Smooth muscle cell (in vitro differentiated cells): ENCODE results near the gene PDGFRA. TPM values are rescaled to one million over a fixed set of nuclear protein-coding genes. Genes with fewer than 3 reads are reported as not detected.
A peak's percentile ranks its signal among the peaks of the same experiment; 100 is the strongest.

Experiments used
- DNase-seq: peaks from one replicate; lab custom pipeline; 2025; ENCODE audit not compliant: unreplicated experiment; lab: John Stamatoyannopoulos, UW
- H2AFZ ChIP-seq: fragments of 200-600 bp; sonication (generic); 2 replicates; pipeline ENCODE4 v1.6.0; 2016; ENCODE audit warnings: antibody characterized with exemption, low read depth, mild to moderate bottlenecking
- H3F3A ChIP-seq: fragments of 200-600 bp; sonication (generic); 2 replicates; pipeline ENCODE4 v1.6.0; 2017; ENCODE audit warnings: antibody characterized with exemption, low read depth
- H3K27ac ChIP-seq: fragments of 200-600 bp; sonication (generic); 2 replicates; pipeline ENCODE4 v1.5.1; 2016; ENCODE audit warnings: low read depth, mild to moderate bottlenecking
- H3K27me3 ChIP-seq: fragments of 200-600 bp; sonication (generic); 2 replicates; pipeline ENCODE4 v1.6.1; 2016; ENCODE audit warnings: low read depth, mild to moderate bottlenecking
- H3K36me3 ChIP-seq: fragments of 200-600 bp; sonication (generic); 2 replicates; pipeline ENCODE4 v1.5.1; 2016; ENCODE audit warnings: low read depth
- H3K4me1 ChIP-seq: fragments of 200-600 bp; sonication (generic); 2 replicates; pipeline ENCODE4 v1.5.1; 2016; ENCODE audit warnings: low read depth
- H3K4me2 ChIP-seq: fragments of 200-600 bp; sonication (generic); 2 replicates; pipeline ENCODE4 v1.6.0; 2016; ENCODE audit warnings: mild to moderate bottlenecking
- H3K4me3 ChIP-seq: fragments of 200-600 bp; sonication (generic); 2 replicates; pipeline ENCODE4 v1.5.1; 2016; ENCODE audit warnings: mild to moderate bottlenecking
- H3K79me2 ChIP-seq: fragments of 200-600 bp; sonication (generic); 2 replicates; pipeline ENCODE4 v1.6.0; 2016; ENCODE audit warnings: low read depth, mild to moderate bottlenecking
- H3K9ac ChIP-seq: fragments of 200-600 bp; sonication (generic); 2 replicates; pipeline ENCODE4 v1.6.0; 2016; ENCODE audit warnings: low read depth
- H3K9me3 ChIP-seq: fragments of 200-600 bp; sonication (generic); replicated peaks from 2 replicates; pipeline ENCODE4 v1.5.1; 2016; ENCODE audit warnings: low read depth
- H4K20me1 ChIP-seq: fragments of 200-600 bp; sonication (generic); 2 replicates; pipeline ENCODE4 v1.6.0; 2016; ENCODE audit warnings: low read depth
- CTCF ChIP-seq: fragments of 200-600 bp; sonication (generic); IDR thresholded peaks from 2 replicates; pipeline ENCODE4 v1.5.1; 2017; ENCODE audit warnings: borderline replicate concordance, mild to moderate bottlenecking, antibody characterized with exemption; ENCODE audit not compliant: insufficient read depth, poor library complexity, severe bottlenecking
- WGBS: methylation state at CpG from one replicate; pipeline ENCODE4 v1.1.7; 2016; ENCODE audit warnings: low lambda C conversion rate; 5-methylcytosine and 5-hydroxymethylcytosine counted together
- polyA plus RNA-seq: library from polyadenylated mRNA; unstranded; fragments of >200 nt; fragmentation: Nextera tagmentation; extraction: Ambion mirVana; gene quantifications from 2 replicates; pipeline ENCODE4 v1.2.1, GENCODE V29; 2016
- total RNA-seq: library from RNA; depleted of rRNA; stranded (reverse); fragments of >200 nt; gene quantifications from 2 replicates; pipeline ENCODE4 v1.2.3, GENCODE V29; 2014

Gene PDGFRA
- total and polyA plus RNA-seq, 2 experiments from 2014 or later = 111 to 281 TPM

- WGBS = 7% methylated on average over 14 of the region's 20 CpGs
- no peak for TF ChIP-seq CTCF
- H3K4me1 ChIP-seq = peaks cover 14% of the 10 kb centered on the region
- DNase-seq = no peak
- H3K27ac ChIP-seq = peak overlapping the region; percentile 42
- H3K36me3 ChIP-seq = no peaks in the 10 kb centered on the region
- H3K79me2 ChIP-seq = peaks cover 74% of the 10 kb centered on the region
- peaks cover 67% of the 10 kb centered on the region for H4K20me1 ChIP-seq
- H3K4me3 ChIP-seq = peak overlapping the region; percentile 89
- peak overlapping the region; percentile 82 for H3K4me2 ChIP-seq
- H3K9me3 ChIP-seq = no peaks in the 10 kb centered on the region
- peak overlapping the region; percentile 65 for H3K9ac ChIP-seq
- H3K27me3 ChIP-seq = no peaks in the 10 kb centered on the region
- peaks cover 4% of the 10 kb centered on the region for H3F3A ChIP-seq
- H2AFZ ChIP-seq = no peak overlapping the region
Observed at GRCh38 chr4:54231419-54231767, 2.3 kb downstream of the PDGFRA start.

- DNase-seq = peak; percentile 44
- Histone ChIP-seq H3K4me1 (peaks cover 8% of the 10 kb centered on the region), H3K79me2 (peaks cover 80% of the 10 kb centered on the region), H3K27me3 (no peaks in the 10 kb centered on the region), H3F3A (peaks cover 4% of the 10 kb centered on the region), H3K9me3 (no peaks in the 10 kb centered on the region), H3K4me3 (peak overlapping the region; percentile 89), H3K36me3 (no peaks in the 10 kb centered on the region), H3K9ac (peak overlapping the region; percentile 65), H3K27ac (peak overlapping the region; percentile 42), H2AFZ (no peak overlapping the region), H3K4me2 (peak overlapping the region; percentile 82), H4K20me1 (peaks cover 74% of the 10 kb centered on the region)
- WGBS = 8% methylated on average over 63 of the region's 63 CpGs
- no peak for TF ChIP-seq CTCF
Observed at GRCh38 chr4:54231768-54232688, 2.9 kb downstream of the PDGFRA start.

- H2AFZ ChIP-seq = no peak overlapping the region
- under 1% methylated on average over 27 of the region's 43 CpGs for WGBS
- no peaks in the 10 kb centered on the region for H3K27me3 ChIP-seq
- peak; percentile 71 for TF ChIP-seq CTCF
- peak overlapping the region; percentile 79 for H3K27ac ChIP-seq
- peaks cover 86% of the 10 kb centered on the region for H4K20me1 ChIP-seq
- H3K36me3 ChIP-seq = no peaks in the 10 kb centered on the region
- H3F3A ChIP-seq = peaks cover 4% of the 10 kb centered on the region
- peak overlapping the region; percentile 85 for H3K9ac ChIP-seq
- H3K4me1 ChIP-seq = peaks cover 6% of the 10 kb centered on the region
- H3K4me3 ChIP-seq = peak overlapping the region; percentile 89
- DNase-seq = peak; percentile 68
- peaks cover 92% of the 10 kb centered on the region for H3K79me2 ChIP-seq
- H3K4me2 ChIP-seq = peak overlapping the region; percentile 82
- no peaks in the 10 kb centered on the region for H3K9me3 ChIP-seq
Observed at GRCh38 chr4:54233277-54233696, 4.2 kb downstream of the PDGFRA start.
